ENCODE measurements around the gene ZNF444. TPM values are rescaled to one million over a fixed set of nuclear protein-coding genes. Genes with fewer than 3 reads are reported as not detected.

Gene ZNF444
- total RNA-seq, 1 experiment from 2014 or later, result 84.0 TPM

DNA sequence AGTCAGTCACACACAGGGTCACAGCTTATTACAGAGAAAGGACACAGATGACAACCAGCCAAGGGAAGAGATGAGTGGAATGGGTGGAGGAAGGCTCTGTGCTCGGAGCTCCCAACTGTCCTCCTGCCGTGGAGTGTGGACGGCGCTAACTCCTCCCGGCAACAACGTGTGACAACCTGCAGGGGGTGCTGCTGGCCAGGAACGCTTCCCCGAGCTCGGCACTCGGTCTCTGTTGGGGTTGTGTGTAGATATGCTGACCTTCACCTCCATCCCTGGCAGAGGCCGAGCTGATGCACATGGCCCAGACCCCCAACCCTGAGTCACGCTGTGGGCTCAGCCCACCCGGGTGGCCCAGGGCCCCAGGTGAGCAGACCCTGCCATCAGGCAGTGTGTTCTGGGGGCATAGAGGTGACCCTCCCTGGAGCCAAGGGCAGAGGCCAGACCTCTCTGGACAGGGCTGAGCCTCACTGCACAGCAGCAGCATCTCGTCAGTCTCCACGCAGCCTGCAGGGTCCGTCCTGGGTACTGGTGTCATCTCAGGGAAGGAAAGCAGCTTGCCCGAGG lies 14.1 kb downstream of the ZNF444 start (continued):
- TF ChIP-seq, protein P1, sequence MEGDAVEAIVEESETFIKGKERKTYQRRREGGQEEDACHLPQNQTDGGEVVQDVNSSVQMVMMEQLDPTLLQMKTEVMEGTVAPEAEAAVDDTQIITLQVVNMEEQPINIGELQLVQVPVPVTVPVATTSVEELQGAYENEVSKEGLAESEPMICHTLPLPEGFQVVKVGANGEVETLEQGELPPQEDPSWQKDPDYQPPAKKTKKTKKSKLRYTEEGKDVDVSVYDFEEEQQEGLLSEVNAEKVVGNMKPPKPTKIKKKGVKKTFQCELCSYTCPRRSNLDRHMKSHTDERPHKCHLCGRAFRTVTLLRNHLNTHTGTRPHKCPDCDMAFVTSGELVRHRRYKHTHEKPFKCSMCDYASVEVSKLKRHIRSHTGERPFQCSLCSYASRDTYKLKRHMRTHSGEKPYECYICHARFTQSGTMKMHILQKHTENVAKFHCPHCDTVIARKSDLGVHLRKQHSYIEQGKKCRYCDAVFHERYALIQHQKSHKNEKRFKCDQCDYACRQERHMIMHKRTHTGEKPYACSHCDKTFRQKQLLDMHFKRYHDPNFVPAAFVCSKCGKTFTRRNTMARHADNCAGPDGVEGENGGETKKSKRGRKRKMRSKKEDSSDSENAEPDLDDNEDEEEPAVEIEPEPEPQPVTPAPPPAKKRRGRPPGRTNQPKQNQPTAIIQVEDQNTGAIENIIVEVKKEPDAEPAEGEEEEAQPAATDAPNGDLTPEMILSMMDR (IDR thresholded peaks at IDR 0.05), result peak; percentile 70
- TF ChIP-seq, protein P2, sequence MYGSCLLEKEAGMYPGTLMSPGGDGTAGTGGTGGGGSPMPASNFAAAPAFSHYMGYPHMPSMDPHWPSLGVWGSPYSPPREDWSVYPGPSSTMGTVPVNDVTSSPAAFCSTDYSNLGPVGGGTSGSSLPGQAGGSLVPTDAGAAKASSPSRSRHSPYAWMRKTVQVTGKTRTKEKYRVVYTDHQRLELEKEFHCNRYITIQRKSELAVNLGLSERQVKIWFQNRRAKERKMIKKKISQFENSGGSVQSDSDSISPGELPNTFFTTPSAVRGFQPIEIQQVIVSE (CRISPR knock-in tag; IDR thresholded peaks at IDR 0.05; ENCODE audit: borderline replicate concordance), result no peak
- TF ChIP-seq EMX1 (CRISPR knock-in tag; IDR thresholded peaks at IDR 0.05) (no peak), ZNF263 (CRISPR knock-in tag; IDR thresholded peaks at IDR 0.05; ENCODE audit: low read depth) (peak; percentile 83), CREM (CRISPR knock-in tag; IDR thresholded peaks at IDR 0.05) (no peak)
- TF ChIP-seq, protein P3, sequence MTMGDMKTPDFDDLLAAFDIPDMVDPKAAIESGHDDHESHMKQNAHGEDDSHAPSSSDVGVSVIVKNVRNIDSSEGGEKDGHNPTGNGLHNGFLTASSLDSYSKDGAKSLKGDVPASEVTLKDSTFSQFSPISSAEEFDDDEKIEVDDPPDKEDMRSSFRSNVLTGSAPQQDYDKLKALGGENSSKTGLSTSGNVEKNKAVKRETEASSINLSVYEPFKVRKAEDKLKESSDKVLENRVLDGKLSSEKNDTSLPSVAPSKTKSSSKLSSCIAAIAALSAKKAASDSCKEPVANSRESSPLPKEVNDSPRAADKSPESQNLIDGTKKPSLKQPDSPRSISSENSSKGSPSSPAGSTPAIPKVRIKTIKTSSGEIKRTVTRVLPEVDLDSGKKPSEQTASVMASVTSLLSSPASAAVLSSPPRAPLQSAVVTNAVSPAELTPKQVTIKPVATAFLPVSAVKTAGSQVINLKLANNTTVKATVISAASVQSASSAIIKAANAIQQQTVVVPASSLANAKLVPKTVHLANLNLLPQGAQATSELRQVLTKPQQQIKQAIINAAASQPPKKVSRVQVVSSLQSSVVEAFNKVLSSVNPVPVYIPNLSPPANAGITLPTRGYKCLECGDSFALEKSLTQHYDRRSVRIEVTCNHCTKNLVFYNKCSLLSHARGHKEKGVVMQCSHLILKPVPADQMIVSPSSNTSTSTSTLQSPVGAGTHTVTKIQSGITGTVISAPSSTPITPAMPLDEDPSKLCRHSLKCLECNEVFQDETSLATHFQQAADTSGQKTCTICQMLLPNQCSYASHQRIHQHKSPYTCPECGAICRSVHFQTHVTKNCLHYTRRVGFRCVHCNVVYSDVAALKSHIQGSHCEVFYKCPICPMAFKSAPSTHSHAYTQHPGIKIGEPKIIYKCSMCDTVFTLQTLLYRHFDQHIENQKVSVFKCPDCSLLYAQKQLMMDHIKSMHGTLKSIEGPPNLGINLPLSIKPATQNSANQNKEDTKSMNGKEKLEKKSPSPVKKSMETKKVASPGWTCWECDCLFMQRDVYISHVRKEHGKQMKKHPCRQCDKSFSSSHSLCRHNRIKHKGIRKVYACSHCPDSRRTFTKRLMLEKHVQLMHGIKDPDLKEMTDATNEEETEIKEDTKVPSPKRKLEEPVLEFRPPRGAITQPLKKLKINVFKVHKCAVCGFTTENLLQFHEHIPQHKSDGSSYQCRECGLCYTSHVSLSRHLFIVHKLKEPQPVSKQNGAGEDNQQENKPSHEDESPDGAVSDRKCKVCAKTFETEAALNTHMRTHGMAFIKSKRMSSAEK (CRISPR knock-in tag; IDR thresholded peaks at IDR 0.05; ENCODE audit: borderline replicate concordance), result no peak

DNA sequence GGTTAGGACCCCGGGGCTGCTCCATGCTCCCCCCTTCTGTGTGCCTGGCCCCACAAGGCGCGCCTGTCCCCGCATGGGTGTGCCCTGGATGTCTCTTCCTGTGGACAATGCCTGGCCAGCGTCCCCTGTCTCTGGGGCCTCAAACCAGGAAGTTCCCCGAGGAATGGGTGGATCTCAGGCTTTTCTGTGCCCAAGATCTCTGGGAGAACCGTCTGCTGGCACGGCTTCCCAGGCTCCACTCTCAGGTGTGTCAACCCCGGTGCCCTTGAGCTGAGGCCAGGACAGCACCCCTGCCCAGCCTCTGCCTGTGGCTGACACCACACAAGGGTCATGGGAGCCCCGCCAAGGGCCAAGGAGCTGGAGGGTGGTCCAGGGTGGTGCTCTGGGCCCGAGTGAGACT lies 15.7 kb downstream of the ZNF444 start:
- POLR2A ChIA-PET, result no interaction called here
- no peaks in the 10 kb centered on the region for H3K9me3 Mint-ChIP-seq
- CTCF ChIA-PET, result interaction anchor here (0.7 to 3.8 kb wide), 2 partner anchors 14 to 263 kb away, joined by 3 to 73 read pairs; no protein-coding TSS in a partner anchor
- TF ChIP-seq ZNF671 (CRISPR knock-in tag; IDR thresholded peaks at IDR 0.05) (no peak), ZNF396 (CRISPR knock-in tag; IDR thresholded peaks at IDR 0.05; ENCODE audit: borderline replicate concordance) (no peak), IRF2 (CRISPR knock-in tag; IDR thresholded peaks at IDR 0.05; ENCODE audit: borderline replicate concordance, low read depth) (no peak), EMX1 (CRISPR knock-in tag; IDR thresholded peaks at IDR 0.05) (no peak), CREM (CRISPR knock-in tag; IDR thresholded peaks at IDR 0.05) (no peak), SP1 (CRISPR knock-in tag; conservative IDR thresholded peaks at IDR 0.05) (no peak), SMAD3 (CRISPR knock-in tag; IDR thresholded peaks at IDR 0.05; ENCODE audit: borderline replicate concordance) (no peak), GRHL2 (CRISPR knock-in tag; IDR thresholded peaks at IDR 0.05; ENCODE audit: insufficient replicate concordance, severe bottlenecking) (no peak), ZNF416 (CRISPR knock-in tag; IDR thresholded peaks at IDR 0.05) (no peak)
- TF ChIP-seq, protein P4, sequence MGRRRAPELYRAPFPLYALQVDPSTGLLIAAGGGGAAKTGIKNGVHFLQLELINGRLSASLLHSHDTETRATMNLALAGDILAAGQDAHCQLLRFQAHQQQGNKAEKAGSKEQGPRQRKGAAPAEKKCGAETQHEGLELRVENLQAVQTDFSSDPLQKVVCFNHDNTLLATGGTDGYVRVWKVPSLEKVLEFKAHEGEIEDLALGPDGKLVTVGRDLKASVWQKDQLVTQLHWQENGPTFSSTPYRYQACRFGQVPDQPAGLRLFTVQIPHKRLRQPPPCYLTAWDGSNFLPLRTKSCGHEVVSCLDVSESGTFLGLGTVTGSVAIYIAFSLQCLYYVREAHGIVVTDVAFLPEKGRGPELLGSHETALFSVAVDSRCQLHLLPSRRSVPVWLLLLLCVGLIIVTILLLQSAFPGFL (CRISPR knock-in tag; IDR thresholded peaks at IDR 0.05; ENCODE audit: borderline replicate concordance), result no peak
- TF ChIP-seq, protein P5, sequence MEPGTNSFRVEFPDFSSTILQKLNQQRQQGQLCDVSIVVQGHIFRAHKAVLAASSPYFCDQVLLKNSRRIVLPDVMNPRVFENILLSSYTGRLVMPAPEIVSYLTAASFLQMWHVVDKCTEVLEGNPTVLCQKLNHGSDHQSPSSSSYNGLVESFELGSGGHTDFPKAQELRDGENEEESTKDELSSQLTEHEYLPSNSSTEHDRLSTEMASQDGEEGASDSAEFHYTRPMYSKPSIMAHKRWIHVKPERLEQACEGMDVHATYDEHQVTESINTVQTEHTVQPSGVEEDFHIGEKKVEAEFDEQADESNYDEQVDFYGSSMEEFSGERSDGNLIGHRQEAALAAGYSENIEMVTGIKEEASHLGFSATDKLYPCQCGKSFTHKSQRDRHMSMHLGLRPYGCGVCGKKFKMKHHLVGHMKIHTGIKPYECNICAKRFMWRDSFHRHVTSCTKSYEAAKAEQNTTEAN (CRISPR knock-in tag; IDR thresholded peaks at IDR 0.05), result no peak
- TF ChIP-seq, protein P6, sequence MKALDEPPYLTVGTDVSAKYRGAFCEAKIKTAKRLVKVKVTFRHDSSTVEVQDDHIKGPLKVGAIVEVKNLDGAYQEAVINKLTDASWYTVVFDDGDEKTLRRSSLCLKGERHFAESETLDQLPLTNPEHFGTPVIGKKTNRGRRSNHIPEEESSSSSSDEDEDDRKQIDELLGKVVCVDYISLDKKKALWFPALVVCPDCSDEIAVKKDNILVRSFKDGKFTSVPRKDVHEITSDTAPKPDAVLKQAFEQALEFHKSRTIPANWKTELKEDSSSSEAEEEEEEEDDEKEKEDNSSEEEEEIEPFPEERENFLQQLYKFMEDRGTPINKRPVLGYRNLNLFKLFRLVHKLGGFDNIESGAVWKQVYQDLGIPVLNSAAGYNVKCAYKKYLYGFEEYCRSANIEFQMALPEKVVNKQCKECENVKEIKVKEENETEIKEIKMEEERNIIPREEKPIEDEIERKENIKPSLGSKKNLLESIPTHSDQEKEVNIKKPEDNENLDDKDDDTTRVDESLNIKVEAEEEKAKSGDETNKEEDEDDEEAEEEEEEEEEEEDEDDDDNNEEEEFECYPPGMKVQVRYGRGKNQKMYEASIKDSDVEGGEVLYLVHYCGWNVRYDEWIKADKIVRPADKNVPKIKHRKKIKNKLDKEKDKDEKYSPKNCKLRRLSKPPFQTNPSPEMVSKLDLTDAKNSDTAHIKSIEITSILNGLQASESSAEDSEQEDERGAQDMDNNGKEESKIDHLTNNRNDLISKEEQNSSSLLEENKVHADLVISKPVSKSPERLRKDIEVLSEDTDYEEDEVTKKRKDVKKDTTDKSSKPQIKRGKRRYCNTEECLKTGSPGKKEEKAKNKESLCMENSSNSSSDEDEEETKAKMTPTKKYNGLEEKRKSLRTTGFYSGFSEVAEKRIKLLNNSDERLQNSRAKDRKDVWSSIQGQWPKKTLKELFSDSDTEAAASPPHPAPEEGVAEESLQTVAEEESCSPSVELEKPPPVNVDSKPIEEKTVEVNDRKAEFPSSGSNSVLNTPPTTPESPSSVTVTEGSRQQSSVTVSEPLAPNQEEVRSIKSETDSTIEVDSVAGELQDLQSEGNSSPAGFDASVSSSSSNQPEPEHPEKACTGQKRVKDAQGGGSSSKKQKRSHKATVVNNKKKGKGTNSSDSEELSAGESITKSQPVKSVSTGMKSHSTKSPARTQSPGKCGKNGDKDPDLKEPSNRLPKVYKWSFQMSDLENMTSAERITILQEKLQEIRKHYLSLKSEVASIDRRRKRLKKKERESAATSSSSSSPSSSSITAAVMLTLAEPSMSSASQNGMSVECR (CRISPR knock-in tag; IDR thresholded peaks at IDR 0.05; ENCODE audit: borderline replicate concordance), result no peak
- H3K27ac Mint-ChIP-seq, result no peak overlapping the region
- H3K4me1 Mint-ChIP-seq, result peaks cover 24% of the 10 kb centered on the region
- no peak for ATAC-seq
- H3K36me3 Mint-ChIP-seq, result peaks cover 34% of the 10 kb centered on the region
- no peak overlapping the region for H3K4me3 Mint-ChIP-seq
- H3K27me3 Mint-ChIP-seq (ENCODE audit: low read depth), result no peaks in the 10 kb centered on the region
- DNase-seq (ENCODE audit: low spot score), result no peak
